ENCODE data around the gene BFSP2. TPM values are rescaled to one million over a fixed set of nuclear protein-coding genes. Genes with fewer than 3 reads are reported as not detected.

The BFSP2 gene
- total RNA-seq, 1 experiment from 2014 or later, result not detected

GRCh38 chr3:133442518-133442917 is 42.7 kb downstream of the BFSP2 start:
- POLR2A ChIA-PET, result no interaction called here

DNA sequence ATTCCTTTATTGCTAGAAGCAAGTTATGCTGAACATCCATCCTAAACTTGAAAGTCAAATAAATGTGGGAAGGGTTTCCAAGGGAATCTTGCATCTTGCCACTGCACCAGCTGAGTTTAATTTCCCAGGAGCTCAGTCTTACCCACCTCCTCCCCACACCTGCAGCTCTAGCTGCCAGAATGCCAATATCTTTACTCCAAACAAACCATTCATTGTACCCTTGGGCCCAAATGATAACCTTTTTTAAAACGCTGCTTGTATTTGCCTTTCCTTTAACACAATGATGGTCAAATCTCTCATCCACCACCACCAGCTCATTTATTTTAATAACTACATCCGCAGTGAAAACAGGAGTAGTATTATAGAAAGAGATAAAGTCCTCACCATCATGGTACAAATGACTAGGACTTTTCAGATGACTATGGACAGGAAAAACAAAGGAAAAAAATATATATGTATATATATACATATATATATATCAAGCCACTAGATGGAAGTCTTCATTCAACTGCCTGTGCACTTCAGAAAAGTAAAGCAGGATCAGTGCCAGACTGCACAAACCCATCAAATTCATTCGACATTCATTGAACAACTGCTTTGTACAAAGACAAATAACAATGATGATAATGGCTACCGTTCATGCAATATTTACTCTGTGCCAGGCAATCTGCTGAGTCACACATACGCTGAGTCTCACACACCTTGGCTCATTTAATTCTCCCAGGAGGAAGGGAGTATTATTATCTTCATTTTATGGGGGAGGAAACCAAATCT is 44.0 kb downstream of the BFSP2 start:
- peak; percentile 75 for DNase-seq (ENCODE audit: unreplicated experiment)
- CTCF ChIA-PET, result interaction anchor here (0.6 to 5.3 kb wide), 11 partner anchors 11 to 904 kb away, joined by 3 to 38 read pairs (median 5); partner anchors contain the start of gene CDV3
- intact Hi-C loops (cut with micrococcal nuclease), result loop anchor here (1.0 to 10.0 kb wide), 2 partner anchors 134 to 361 kb away; partner anchors contain the start of gene SRPRB

More at GRCh38 chr3:133442518-133442917, 42.7 kb downstream of the BFSP2 start:
- H3K27ac Mint-ChIP-seq (ENCODE audit: low read depth, unreplicated experiment), result peak overlapping the region; percentile 40
- DNase-seq (ENCODE audit: unreplicated experiment), result no peak
- CTCF ChIA-PET, result interaction anchor here (0.7 to 5.3 kb wide), 6 partner anchors 12 to 1165 kb away, joined by 3 to 38 read pairs (median 4); no protein-coding TSS in a partner anchor
- TF ChIP-seq, protein P1, sequence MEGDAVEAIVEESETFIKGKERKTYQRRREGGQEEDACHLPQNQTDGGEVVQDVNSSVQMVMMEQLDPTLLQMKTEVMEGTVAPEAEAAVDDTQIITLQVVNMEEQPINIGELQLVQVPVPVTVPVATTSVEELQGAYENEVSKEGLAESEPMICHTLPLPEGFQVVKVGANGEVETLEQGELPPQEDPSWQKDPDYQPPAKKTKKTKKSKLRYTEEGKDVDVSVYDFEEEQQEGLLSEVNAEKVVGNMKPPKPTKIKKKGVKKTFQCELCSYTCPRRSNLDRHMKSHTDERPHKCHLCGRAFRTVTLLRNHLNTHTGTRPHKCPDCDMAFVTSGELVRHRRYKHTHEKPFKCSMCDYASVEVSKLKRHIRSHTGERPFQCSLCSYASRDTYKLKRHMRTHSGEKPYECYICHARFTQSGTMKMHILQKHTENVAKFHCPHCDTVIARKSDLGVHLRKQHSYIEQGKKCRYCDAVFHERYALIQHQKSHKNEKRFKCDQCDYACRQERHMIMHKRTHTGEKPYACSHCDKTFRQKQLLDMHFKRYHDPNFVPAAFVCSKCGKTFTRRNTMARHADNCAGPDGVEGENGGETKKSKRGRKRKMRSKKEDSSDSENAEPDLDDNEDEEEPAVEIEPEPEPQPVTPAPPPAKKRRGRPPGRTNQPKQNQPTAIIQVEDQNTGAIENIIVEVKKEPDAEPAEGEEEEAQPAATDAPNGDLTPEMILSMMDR (IDR thresholded peaks at IDR 0.05; ENCODE audit: unreplicated experiment), result no peak
- no TSS peak for BruUV-seq (replicated peaks)
- peaks cover 7% of the 10 kb centered on the region for H3K9me3 Mint-ChIP-seq (ENCODE audit: unreplicated experiment)
- H3K4me1 Mint-ChIP-seq (ENCODE audit: insufficient read depth, unreplicated experiment), result peaks cover 21% of the 10 kb centered on the region
- H3K36me3 Mint-ChIP-seq (ENCODE audit: insufficient read depth, unreplicated experiment), result no peaks in the 10 kb centered on the region
- H3K4me3 Mint-ChIP-seq (ENCODE audit: unreplicated experiment), result no peak overlapping the region
- no peaks in the 10 kb centered on the region for H3K27me3 Mint-ChIP-seq (ENCODE audit: insufficient read depth, unreplicated experiment)
- intact Hi-C loops (cut with micrococcal nuclease), result loop anchor here (10.0 kb wide), 1 partner anchor 362 kb away; the partner anchor contains the start of gene SRPRB

GRCh38 chr3:133444423-133444774 is 44.5 kb downstream of the BFSP2 start:
- BruUV-seq (replicated peaks), result no TSS peak
- peaks cover 2% of the 10 kb centered on the region for H3K27me3 Mint-ChIP-seq (ENCODE audit: insufficient read depth, unreplicated experiment)
- no peak overlapping the region for H3K4me3 Mint-ChIP-seq (ENCODE audit: unreplicated experiment)
- intact Hi-C loops (cut with micrococcal nuclease), result loop anchor here (1.0 to 10.0 kb wide), 2 partner anchors 134 to 360 kb away; partner anchors contain the start of gene SRPRB
- CTCF ChIA-PET, result interaction anchor here (1.5 to 5.3 kb wide), 3 partner anchors 10 to 134 kb away, joined by 16 to 38 read pairs (median 36); partner anchors contain the start of gene CDV3
- peaks cover 7% of the 10 kb centered on the region for H3K9me3 Mint-ChIP-seq (ENCODE audit: unreplicated experiment)
- TF ChIP-seq, protein P1 (IDR thresholded peaks at IDR 0.05; ENCODE audit: unreplicated experiment), result no peak
- POLR2A ChIA-PET, result interaction anchor here (1.1 to 1.2 kb wide), 2 partner anchors 124 to 130 kb away, joined by 3 to 5 read pairs; no protein-coding TSS in a partner anchor
- no peaks in the 10 kb centered on the region for H3K36me3 Mint-ChIP-seq (ENCODE audit: insufficient read depth, unreplicated experiment)
- H3K4me1 Mint-ChIP-seq (ENCODE audit: insufficient read depth, unreplicated experiment), result peaks cover 15% of the 10 kb centered on the region
- DNase-seq (ENCODE audit: unreplicated experiment), result no peak
- peak overlapping the region; percentile 38 for H3K27ac Mint-ChIP-seq (ENCODE audit: low read depth, unreplicated experiment)

More for the DNA sequence above, 44.0 kb downstream of the BFSP2 start:
- no peaks in the 10 kb centered on the region for H3K36me3 Mint-ChIP-seq (ENCODE audit: insufficient read depth, unreplicated experiment)
- peak overlapping the region; percentile 38 for H3K27ac Mint-ChIP-seq (ENCODE audit: low read depth, unreplicated experiment)
- H3K4me1 Mint-ChIP-seq (ENCODE audit: insufficient read depth, unreplicated experiment), result peaks cover 15% of the 10 kb centered on the region
- H3K4me3 Mint-ChIP-seq (ENCODE audit: unreplicated experiment), result no peak overlapping the region
- peaks cover 7% of the 10 kb centered on the region for H3K9me3 Mint-ChIP-seq (ENCODE audit: unreplicated experiment)
- POLR2A ChIA-PET, result interaction anchor here (1.1 to 1.2 kb wide), 3 partner anchors 75 to 131 kb away, joined by 3 to 5 read pairs (median 4); no protein-coding TSS in a partner anchor
- TF ChIP-seq, protein P1 (IDR thresholded peaks at IDR 0.05; ENCODE audit: unreplicated experiment), result no peak
- H3K27me3 Mint-ChIP-seq (ENCODE audit: insufficient read depth, unreplicated experiment), result no peaks in the 10 kb centered on the region
- TSS peak; percentile 85 for BruUV-seq (replicated peaks)

DNA sequence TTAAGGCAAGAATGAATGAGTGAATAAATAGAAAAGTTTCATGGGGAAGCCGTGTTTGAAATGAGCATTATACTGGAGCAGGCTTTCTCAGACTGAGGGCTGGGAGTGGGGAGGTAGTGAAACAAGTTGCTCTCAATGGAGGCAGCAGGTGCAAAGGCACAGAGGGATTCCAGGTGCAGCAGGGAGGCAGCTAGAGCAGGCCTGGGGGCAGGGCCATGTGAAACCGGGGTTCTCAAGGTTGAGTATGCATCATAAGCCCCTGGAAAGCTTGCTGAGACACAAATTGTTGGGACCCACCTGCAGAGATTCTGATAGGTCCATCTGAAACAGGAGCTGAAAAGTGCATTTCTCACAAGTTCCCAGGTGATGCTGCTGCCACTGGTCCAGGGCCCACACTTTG is 45.3 kb downstream of the BFSP2 start:
- DNase-seq (ENCODE audit: unreplicated experiment), result no peak
- no peaks in the 10 kb centered on the region for H3K36me3 Mint-ChIP-seq (ENCODE audit: insufficient read depth, unreplicated experiment)
- peaks cover 15% of the 10 kb centered on the region for H3K4me1 Mint-ChIP-seq (ENCODE audit: insufficient read depth, unreplicated experiment)
- H3K9me3 Mint-ChIP-seq (ENCODE audit: unreplicated experiment), result no peaks in the 10 kb centered on the region
- ChIA-PET CTCF (interaction anchor here (1.1 to 5.3 kb wide), 4 partner anchors 10 to 714 kb away, joined by 3 to 38 read pairs (median 20); no protein-coding TSS in a partner anchor), POLR2A (interaction anchor here (0.5 to 1.4 kb wide), 3 partner anchors 18 to 589 kb away, joined by 3 to 5 read pairs (median 3); no protein-coding TSS in a partner anchor)
- H3K27me3 Mint-ChIP-seq (ENCODE audit: insufficient read depth, unreplicated experiment), result peaks cover 9% of the 10 kb centered on the region
- TF ChIP-seq, protein P1 (IDR thresholded peaks at IDR 0.05; ENCODE audit: unreplicated experiment), result no peak
- intact Hi-C loops (cut with micrococcal nuclease), result loop anchor here (10.0 kb wide), 1 partner anchor 360 kb away; the partner anchor contains the start of gene SRPRB
- H3K27ac Mint-ChIP-seq (ENCODE audit: low read depth, unreplicated experiment), result peak overlapping the region; percentile 38
- no peak overlapping the region for H3K4me3 Mint-ChIP-seq (ENCODE audit: unreplicated experiment)
- no TSS peak for BruUV-seq (replicated peaks)

Measured in MCF 10A (cell line).